Transverse colon (tissue), 4 donors: ENCODE data around the gene COL23A1. TPM values are rescaled to one million over a fixed set of nuclear protein-coding genes. Genes with fewer than 3 reads are reported as not detected.

ENCODE experiments used
- DNase-seq: peaks from one replicate; pipeline ENCODE4 v3.0.0-alpha.2; 2019
- H3K27ac ChIP-seq, 4 donors: fragments of 200-600 bp; sonication (generic); 2 replicates each; pipeline ENCODE4 v1.5.1; 2016 to 2018; ENCODE audit warnings: inconsistent platforms in 4 of 4
- H3K27me3 ChIP-seq: fragments of 200-600 bp; sonication (generic); 2 replicates; pipeline ENCODE4 v1.5.1; 2017; ENCODE audit warnings: inconsistent platforms
- H3K36me3 ChIP-seq, 4 donors: fragments of 200-600 bp; sonication (generic); 2 replicates each; pipeline ENCODE4 v1.5.1; 2017 to 2019; ENCODE audit warnings: inconsistent platforms in 4 of 4
- H3K4me1 ChIP-seq, 4 donors: fragments of 200-600 bp; sonication (generic); 2 replicates each; pipeline ENCODE4 v1.5.1; 2017 to 2020; ENCODE audit warnings: inconsistent platforms in 4 of 4
- H3K4me3 ChIP-seq, 4 donors: fragments of 200-600 bp; sonication (generic); 1 replicate in 1 of 4; 2 replicates in 3 of 4; pipeline versions ENCODE4 v1.5.1 to v1.6.1; 2017 to 2019; ENCODE audit warnings: inconsistent platforms in 4 of 4
- H3K9me3 ChIP-seq, 2 donors: fragments of 200-600 bp; sonication (generic); 2 replicates each; pipeline ENCODE4 v1.5.1; 2017 to 2019; ENCODE audit warnings: inconsistent platforms in 2 of 2
- CTCF ChIP-seq, 5 experiments: fragments of 200-600 bp in 3 of 5; fragments of 450-650 bp in 2 of 5; sonication (generic) in 3 of 5; IDR thresholded peaks; 1 replicate in 2 of 5; 2 replicates in 3 of 5; pipeline ENCODE4 v1.5.1; 2016 to 2017; ENCODE audit warnings: antibody characterized with exemption in 5 of 5, inconsistent platforms in 3 of 5, mild to moderate bottlenecking in 2 of 5, moderate library complexity in 1 of 5
- EP300 ChIP-seq: sonication (generic); formaldehyde crosslinking; IDR thresholded peaks from one replicate; pipeline ENCODE4 v1.6.1; 2017; ENCODE audit warnings: antibody characterized with exemption, low read depth
- POLR2A ChIP-seq: fragments of 450-650 bp; IDR thresholded peaks from one replicate; pipeline ENCODE4 v1.6.1; 2016; ENCODE audit warnings: antibody characterized with exemption, mild to moderate bottlenecking, moderate library complexity
- POLR2AphosphoS5 ChIP-seq, 3 donors: sonication (generic); formaldehyde crosslinking; IDR thresholded peaks; one replicate each; pipeline ENCODE4 v1.6.1; 2016; ENCODE audit warnings: antibody characterized with exemption in 3 of 3
- WGBS, 2 donors: methylation state at CpG; one replicate each; pipeline ENCODE4 v1.1.5; 2018; ENCODE audit warnings: low coverage in 1 of 2; 5-methylcytosine and 5-hydroxymethylcytosine counted together
- in situ Hi-C, 4 donors: fragments of 200-750 bp; cut with MboI; loops; one replicate each; pipeline versions ENCODE4 v1.15.0 to v1.15.1; 2017; ENCODE audit warnings: low sequenced_read_pairs in 3 of 4, low pct_ligation_motif_present in 1 of 4, low pct_unique_long_range_greater_than_20kb in 1 of 4
- intact Hi-C: fragments of 100-400 bp; cut with DNase I; formaldehyde crosslinking; loops from one replicate; pipeline ENCODE4 v1.15.1; 2023; ENCODE audit warnings: low total_unique reads
- total RNA-seq, 4 donors: library from RNA; depleted of rRNA; stranded (reverse); fragments of >200 nt; gene quantifications; one replicate each; pipeline ENCODE4 v1.1.0, GENCODE V29; 2016

COL23A1 gene
- total RNA-seq, 4 donors from 2014 or later: 0.14 to 2.2 (median 1.4) TPM; not detected in 1

DNA sequence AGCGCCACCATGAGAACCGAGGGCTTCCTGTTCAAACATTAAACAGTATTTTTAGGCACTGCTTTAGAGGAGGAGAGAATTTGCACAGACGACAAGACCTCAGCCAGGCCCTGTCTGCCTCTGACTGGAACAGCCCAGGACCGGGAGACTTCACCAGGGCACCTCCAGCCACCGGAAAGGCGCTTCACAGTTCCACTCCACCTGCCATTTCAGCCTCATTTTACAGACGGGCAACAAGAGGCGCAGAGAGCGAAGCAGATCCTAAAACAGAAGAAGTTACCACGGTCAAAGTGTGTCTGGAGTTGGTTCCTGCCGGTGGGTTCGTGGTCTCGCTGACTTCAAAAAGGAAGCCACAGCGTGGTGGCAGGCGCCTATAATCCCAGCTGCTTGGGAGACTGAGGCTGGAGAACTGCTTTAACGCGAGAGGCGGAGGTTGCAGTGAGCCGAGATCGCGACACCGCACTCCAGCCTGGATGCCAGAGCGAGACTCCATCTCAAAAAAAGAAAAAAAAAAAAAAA lies 28.4 kb downstream of the COL23A1 start:
- Histone ChIP-seq H3K4me1 (no peaks in the 10 kb centered on the region), H3K27me3 (no peaks in the 10 kb centered on the region), H3K27ac (no peak overlapping the region), H3K9me3 (no peaks in the 10 kb centered on the region), H3K36me3 (no peaks in the 10 kb centered on the region), H3K4me3 (no peak overlapping the region)
- in situ Hi-C loops: loop anchor here in 1 of 4 donors (25.0 kb wide), 1 partner anchor 275 kb away; no protein-coding TSS in a partner anchor
- WGBS, 2 donors: 40 to 79% methylated on average over 1 to 23 of the region's 23 CpGs
- TF ChIP-seq CTCF (IDR thresholded peaks at IDR 0.05) (no peak), POLR2AphosphoS5 (IDR thresholded peaks at IDR 0.05) (no peak), EP300 (no peak)
- no peak for DNase-seq
- intact Hi-C loops: no loop called here

DNA sequence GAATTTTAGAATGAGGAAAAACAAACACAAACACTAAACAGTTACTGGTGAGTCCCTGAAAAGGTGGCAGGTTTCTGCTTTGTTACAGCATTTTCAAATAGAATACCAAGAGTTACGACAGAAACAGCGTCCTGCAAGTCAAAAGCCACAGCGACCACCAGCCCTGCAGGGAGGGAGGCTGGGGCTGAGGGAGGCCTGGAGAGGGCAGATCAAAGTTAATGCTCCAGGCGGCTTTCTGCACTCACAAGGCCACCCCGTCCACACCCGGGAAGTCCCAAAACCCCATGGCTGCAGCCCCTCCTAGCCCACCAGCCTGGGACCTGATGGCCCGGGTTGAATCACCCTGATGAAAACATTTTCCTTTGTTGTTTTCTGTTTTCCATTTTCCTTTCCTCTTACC lies 29.3 kb downstream of the COL23A1 start:
- in situ Hi-C loops (loop anchor here in 1 of 4 donors (25.0 kb wide), 1 partner anchor 274 kb away; no protein-coding TSS in a partner anchor), intact Hi-C loops (no loop called here)
- TF ChIP-seq POLR2AphosphoS5 (IDR thresholded peaks at IDR 0.05): no peak
- TF ChIP-seq CTCF (IDR thresholded peaks at IDR 0.05): no peak
- TF ChIP-seq POLR2A: no peak
- TF ChIP-seq EP300: no peak
- no peaks in the 10 kb centered on the region for H3K4me1 ChIP-seq
- no peak overlapping the region for H3K4me3 ChIP-seq
- no peaks in the 10 kb centered on the region for H3K9me3 ChIP-seq
- no peaks in the 10 kb centered on the region for H3K27me3 ChIP-seq
- no peaks in the 10 kb centered on the region for H3K36me3 ChIP-seq
- H3K27ac ChIP-seq: no peak overlapping the region
- DNase-seq: no peak
- 71% methylated on average over 7 of the region's 7 CpGs; no CpG with 5 or more reads in 1 of the 2 donors for WGBS, 2 donors

- Histone ChIP-seq H3K36me3 (no peaks in the 10 kb centered on the region), H3K4me3 (no peak overlapping the region), H3K9me3 (no peaks in the 10 kb centered on the region), H3K27me3 (no peaks in the 10 kb centered on the region), H3K4me1 (no peaks in the 10 kb centered on the region), H3K27ac (no peak overlapping the region)
- DNase-seq: no peak
- intact Hi-C loops: no loop called here
- in situ Hi-C loops: loop anchor here in 3 of 4 donors (10.0 to 25.0 kb wide), 3 partner anchors 270 to 283 kb away; no protein-coding TSS in a partner anchor
- WGBS, 2 donors: 89% methylated on average over 11 of the region's 11 CpGs; no CpG with 5 or more reads in 1 of the 2 donors
- no peak for TF ChIP-seq EP300
- no peak for TF ChIP-seq CTCF (IDR thresholded peaks at IDR 0.05)
- no peak for TF ChIP-seq POLR2AphosphoS5 (IDR thresholded peaks at IDR 0.05)
- TF ChIP-seq POLR2A: no peak
These were observed 32.8 kb downstream of the COL23A1 start for GRCh38 chr5:178557416-178557815.

- Histone ChIP-seq H3K27me3 (no peaks in the 10 kb centered on the region), H3K4me3 (no peak overlapping the region), H3K9me3 (no peaks in the 10 kb centered on the region), H3K36me3 (no peaks in the 10 kb centered on the region), H3K4me1 (no peaks in the 10 kb centered on the region), H3K27ac (no peak overlapping the region)
- in situ Hi-C loops (loop anchor here in 3 of 4 donors (10.0 to 25.0 kb wide), 3 partner anchors 268 to 281 kb away; no protein-coding TSS in a partner anchor), intact Hi-C loops (no loop called here)
- TF ChIP-seq CTCF (IDR thresholded peaks at IDR 0.05) (no peak), POLR2A (no peak), POLR2AphosphoS5 (IDR thresholded peaks at IDR 0.05) (no peak), EP300 (no peak)
- 40 to 87% methylated on average over 1 to 14 of the region's 14 CpGs for WGBS, 2 donors
- DNase-seq: no peak
These were observed 34.4 kb downstream of the COL23A1 start for GRCh38 chr5:178555771-178556211.
